ENCODE measurements around the gene CDH22.

The CDH22 gene

DNA sequence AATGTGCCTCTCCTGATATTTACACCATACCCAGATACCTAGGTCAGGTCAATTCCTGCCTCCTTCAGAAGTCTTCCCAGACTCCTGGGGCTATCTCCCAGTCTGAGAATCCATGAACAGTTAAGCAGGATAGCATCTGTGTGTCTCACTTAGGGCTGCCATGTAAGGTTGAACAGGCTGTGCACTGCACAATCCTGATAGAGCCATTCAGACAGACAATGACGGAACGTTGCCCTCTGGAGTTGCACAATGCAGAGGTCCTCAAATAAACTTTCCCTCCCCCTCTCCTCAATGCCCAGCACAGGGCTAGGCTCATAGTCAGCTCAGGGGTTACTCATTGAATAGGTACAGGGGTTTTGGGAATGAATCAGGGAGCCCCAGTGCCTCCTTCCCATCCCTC lies 100.5 kb downstream of the CDH22 start:
- Histone ChIP-seq H3K36me3 (ENCODE audit: low read depth) (no peaks in the 10 kb centered on the region), H3K27me3 (ENCODE audit: insufficient read depth, poor library complexity, severe bottlenecking) (peaks cover 8% of the 10 kb centered on the region), H3K9me3 (ENCODE audit: severe bottlenecking) (no peaks in the 10 kb centered on the region), H3K4me3 (ENCODE audit: severe bottlenecking) (no peak overlapping the region), H3K4me1 (ENCODE audit: insufficient read depth, poor library complexity, severe bottlenecking) (no peaks in the 10 kb centered on the region), H3K27ac (ENCODE audit: poor library complexity, severe bottlenecking) (no peak overlapping the region)
- 0 out of 3 replicates have a peak, but pooled peaks have one; percentile 6 for ATAC-seq (ENCODE audit: low read depth)
- DNase-seq (ENCODE audit: low spot score) = no peak
- TF ChIP-seq, protein P1, sequence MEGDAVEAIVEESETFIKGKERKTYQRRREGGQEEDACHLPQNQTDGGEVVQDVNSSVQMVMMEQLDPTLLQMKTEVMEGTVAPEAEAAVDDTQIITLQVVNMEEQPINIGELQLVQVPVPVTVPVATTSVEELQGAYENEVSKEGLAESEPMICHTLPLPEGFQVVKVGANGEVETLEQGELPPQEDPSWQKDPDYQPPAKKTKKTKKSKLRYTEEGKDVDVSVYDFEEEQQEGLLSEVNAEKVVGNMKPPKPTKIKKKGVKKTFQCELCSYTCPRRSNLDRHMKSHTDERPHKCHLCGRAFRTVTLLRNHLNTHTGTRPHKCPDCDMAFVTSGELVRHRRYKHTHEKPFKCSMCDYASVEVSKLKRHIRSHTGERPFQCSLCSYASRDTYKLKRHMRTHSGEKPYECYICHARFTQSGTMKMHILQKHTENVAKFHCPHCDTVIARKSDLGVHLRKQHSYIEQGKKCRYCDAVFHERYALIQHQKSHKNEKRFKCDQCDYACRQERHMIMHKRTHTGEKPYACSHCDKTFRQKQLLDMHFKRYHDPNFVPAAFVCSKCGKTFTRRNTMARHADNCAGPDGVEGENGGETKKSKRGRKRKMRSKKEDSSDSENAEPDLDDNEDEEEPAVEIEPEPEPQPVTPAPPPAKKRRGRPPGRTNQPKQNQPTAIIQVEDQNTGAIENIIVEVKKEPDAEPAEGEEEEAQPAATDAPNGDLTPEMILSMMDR (IDR thresholded peaks at IDR 0.05; ENCODE audit: poor library complexity, severe bottlenecking) = no peak

DNA sequence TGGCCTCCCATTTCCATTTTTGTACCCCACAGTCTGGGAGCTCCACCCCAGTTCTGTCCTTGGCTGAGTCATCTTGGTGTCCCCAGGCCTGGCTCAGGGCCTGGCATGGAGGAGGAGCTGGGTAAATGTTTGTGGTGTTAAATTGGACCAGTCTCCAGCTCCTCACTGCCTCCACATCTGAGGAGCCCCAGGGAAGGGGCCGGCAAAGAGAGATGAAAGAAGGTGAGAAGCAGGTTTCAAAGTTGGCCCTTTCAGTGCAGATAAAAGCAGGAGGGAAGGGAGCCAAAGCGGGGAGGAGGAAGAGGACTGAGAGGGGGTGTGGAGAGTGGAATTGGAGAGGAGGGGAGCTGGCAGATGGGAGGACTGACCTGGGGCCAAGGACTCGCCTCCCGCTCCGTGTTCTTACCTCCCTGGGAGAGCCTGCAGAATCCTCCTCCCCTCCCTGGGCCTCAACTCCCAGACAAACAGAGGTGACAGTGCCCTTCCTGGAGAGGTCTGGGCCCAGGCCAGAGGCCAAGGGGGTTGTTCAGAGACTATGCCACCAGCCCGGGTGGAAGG lies 101.2 kb downstream of the CDH22 start:
- no peak overlapping the region for H3K27ac ChIP-seq (ENCODE audit: poor library complexity, severe bottlenecking)
- no peaks in the 10 kb centered on the region for H3K4me1 ChIP-seq (ENCODE audit: insufficient read depth, poor library complexity, severe bottlenecking)
- TF ChIP-seq, protein P1 (IDR thresholded peaks at IDR 0.05; ENCODE audit: poor library complexity, severe bottlenecking) = no peak
- no peak for DNase-seq (ENCODE audit: low spot score)
- no peaks in the 10 kb centered on the region for H3K36me3 ChIP-seq (ENCODE audit: low read depth)
- H3K9me3 ChIP-seq (ENCODE audit: severe bottlenecking) = no peaks in the 10 kb centered on the region
- peaks cover 8% of the 10 kb centered on the region for H3K27me3 ChIP-seq (ENCODE audit: insufficient read depth, poor library complexity, severe bottlenecking)
- H3K4me3 ChIP-seq (ENCODE audit: severe bottlenecking) = no peak overlapping the region
- no peak for ATAC-seq (ENCODE audit: low read depth)

DNA sequence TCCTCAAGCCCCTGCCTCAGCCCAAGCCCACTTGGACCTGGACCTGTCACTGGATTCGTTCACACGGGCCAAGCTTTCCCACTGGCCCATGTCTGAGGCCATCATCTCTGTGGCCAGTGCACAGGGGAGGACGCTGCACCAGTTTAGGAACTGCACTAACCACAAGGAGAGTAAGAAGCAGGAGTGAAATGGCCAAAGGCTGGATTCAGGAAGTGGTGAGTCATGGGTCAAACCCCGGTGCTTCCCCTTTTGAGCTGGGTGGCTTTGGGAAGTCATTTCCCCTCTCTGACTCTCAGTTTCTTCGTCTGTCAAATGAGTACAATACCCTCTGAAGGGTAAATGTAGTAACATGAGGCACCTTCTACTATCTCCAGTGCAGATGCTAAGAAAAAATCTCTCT lies 102.3 kb downstream of the CDH22 start:
- TF ChIP-seq, protein P1 (IDR thresholded peaks at IDR 0.05; ENCODE audit: poor library complexity, severe bottlenecking) = no peak
- Histone ChIP-seq H3K36me3 (ENCODE audit: low read depth) (no peaks in the 10 kb centered on the region), H3K27ac (ENCODE audit: poor library complexity, severe bottlenecking) (no peak overlapping the region), H3K9me3 (ENCODE audit: severe bottlenecking) (no peaks in the 10 kb centered on the region), H3K27me3 (ENCODE audit: insufficient read depth, poor library complexity, severe bottlenecking) (peaks cover 8% of the 10 kb centered on the region), H3K4me3 (ENCODE audit: severe bottlenecking) (no peak overlapping the region), H3K4me1 (ENCODE audit: insufficient read depth, poor library complexity, severe bottlenecking) (no peaks in the 10 kb centered on the region)
- DNase-seq (ENCODE audit: low spot score) (no peak), ATAC-seq (ENCODE audit: low read depth) (peak; percentile 74)

DNA sequence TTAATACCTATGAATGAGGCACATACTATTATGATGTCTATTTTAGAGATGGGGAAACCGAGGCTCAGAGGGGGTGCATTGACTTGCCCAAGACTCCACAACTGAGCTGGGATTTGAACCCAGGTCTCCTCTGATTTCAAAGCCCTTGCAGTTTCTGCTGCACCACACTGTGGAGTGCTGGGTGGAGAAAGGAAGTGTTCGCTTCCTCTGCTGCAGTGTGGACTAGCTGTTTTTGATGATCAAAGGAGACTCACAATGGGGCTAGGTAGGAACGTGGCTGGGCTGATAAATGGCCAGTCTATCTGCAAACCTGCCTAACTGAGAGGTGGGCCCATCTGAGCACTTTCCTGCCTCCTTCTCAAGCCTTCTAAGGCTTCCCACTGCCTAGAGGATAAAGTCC lies 102.9 kb downstream of the CDH22 start:
- no peaks in the 10 kb centered on the region for H3K4me1 ChIP-seq (ENCODE audit: insufficient read depth, poor library complexity, severe bottlenecking)
- H3K9me3 ChIP-seq (ENCODE audit: severe bottlenecking) = no peaks in the 10 kb centered on the region
- DNase-seq (ENCODE audit: low spot score) = no peak
- H3K36me3 ChIP-seq (ENCODE audit: low read depth) = no peaks in the 10 kb centered on the region
- TF ChIP-seq, protein P1 (IDR thresholded peaks at IDR 0.05; ENCODE audit: poor library complexity, severe bottlenecking) = no peak
- ATAC-seq (ENCODE audit: low read depth) = no peak
- H3K27me3 ChIP-seq (ENCODE audit: insufficient read depth, poor library complexity, severe bottlenecking) = peaks cover 8% of the 10 kb centered on the region
- no peak overlapping the region for H3K4me3 ChIP-seq (ENCODE audit: severe bottlenecking)
- no peak overlapping the region for H3K27ac ChIP-seq (ENCODE audit: poor library complexity, severe bottlenecking)

DNA sequence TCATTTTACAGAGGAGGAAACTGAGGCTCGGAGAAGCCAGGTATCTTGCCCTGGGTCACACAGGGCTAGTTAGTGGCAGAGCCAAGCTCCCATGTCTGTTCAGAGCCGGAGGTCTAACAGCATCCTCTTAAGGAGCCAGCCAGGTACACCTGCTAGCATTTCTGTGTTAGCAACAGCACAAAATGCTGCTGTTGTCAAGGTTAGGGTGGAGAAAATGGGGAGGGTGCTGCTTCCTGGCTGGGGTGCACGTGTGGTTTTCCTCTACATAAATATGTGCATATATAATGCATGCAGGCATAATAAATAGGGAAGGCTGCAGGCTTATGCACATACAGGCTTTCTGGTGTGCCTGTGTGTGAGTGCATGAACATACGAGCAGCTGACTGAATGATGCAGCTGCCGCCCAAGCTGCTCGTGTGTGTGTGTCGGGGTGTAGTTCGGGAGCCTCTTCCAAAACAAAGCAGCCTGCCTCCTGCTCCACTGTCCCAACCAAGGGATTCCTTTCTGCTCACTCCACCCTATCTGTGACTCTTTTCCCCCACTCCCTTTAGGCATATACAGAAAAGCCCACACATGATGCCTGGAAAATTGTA lies 103.6 kb downstream of the CDH22 start:
- Histone ChIP-seq H3K9me3 (ENCODE audit: severe bottlenecking) (no peaks in the 10 kb centered on the region), H3K4me3 (ENCODE audit: severe bottlenecking) (no peak overlapping the region), H3K36me3 (ENCODE audit: low read depth) (no peaks in the 10 kb centered on the region), H3K4me1 (ENCODE audit: insufficient read depth, poor library complexity, severe bottlenecking) (no peaks in the 10 kb centered on the region), H3K27me3 (ENCODE audit: insufficient read depth, poor library complexity, severe bottlenecking) (peaks cover 8% of the 10 kb centered on the region), H3K27ac (ENCODE audit: poor library complexity, severe bottlenecking) (no peak overlapping the region)
- no peak for ATAC-seq (ENCODE audit: low read depth)
- no peak for DNase-seq (ENCODE audit: low spot score)
- TF ChIP-seq, protein P1 (IDR thresholded peaks at IDR 0.05; ENCODE audit: poor library complexity, severe bottlenecking) = no peak
